ENCODE measurements around the gene CDC14A.

GRCh38 chr1:100433563-100433962 is 81.3 kb downstream of the CDC14A start:
- no peak for TF ChIP-seq EZH2phosphoT487 (IDR thresholded peaks at IDR 0.05; ENCODE audit: borderline replicate concordance, low read length)
- TF ChIP-seq CTCF (conservative IDR thresholded peaks at IDR 0.05; ENCODE audit: low read depth, low read length), result no peak
- TF ChIP-seq EZH2 (IDR thresholded peaks at IDR 0.05; ENCODE audit: low read length, unreplicated experiment), result no peak
